ENCODE measurements around the gene FBXL7. TPM values are rescaled to one million over a fixed set of nuclear protein-coding genes. Genes with fewer than 3 reads are reported as not detected.

The FBXL7 gene
- total and polyA plus RNA-seq, 2 donors (not counting 3 experiments of a cell fraction or from before 2014, with no cell fraction given), result 23.5 to 32.2 TPM

DNA sequence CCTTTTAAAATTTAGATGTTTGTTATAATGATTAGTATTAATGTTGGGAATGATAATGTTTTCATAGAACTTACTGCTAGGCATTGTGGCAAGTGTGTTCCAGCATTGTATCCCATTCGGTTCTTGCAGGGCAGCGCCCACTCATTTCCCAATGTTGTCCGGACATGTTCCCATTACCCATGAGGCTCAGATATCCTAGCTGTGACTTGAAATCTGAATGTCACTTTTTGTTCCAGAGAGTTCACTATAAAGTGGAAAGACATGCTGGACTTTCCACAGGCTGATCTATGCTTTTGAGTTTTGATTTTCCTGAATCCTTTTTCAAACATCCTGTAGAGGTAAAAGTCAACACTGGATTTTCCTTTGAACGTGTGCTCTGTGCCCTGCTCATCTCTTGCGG is 350.6 kb downstream of the FBXL7 start:
- BruUV-seq (replicated peaks), result TSS peak; percentile 52

DNA sequence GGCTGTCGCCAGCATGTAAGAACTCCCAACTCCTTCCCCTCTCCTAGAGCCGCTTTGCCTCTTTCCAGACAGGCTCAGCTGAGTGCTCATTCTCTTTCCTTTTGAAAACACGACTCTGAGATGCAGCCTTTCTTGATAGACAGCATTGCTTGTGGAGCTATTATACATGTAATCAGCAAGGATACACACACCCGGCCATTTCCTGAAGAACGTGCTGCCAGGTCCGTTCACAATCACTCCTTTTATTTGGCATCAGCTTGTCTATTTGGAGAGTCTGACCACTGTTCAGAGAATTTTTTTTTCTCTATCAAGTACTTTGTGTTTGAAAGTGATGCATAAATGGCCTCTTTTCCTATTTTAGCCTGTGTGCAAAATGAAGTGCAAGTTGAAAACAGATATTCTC is 351.0 kb downstream of the FBXL7 start:
- H3K27me3 ChIP-seq (ENCODE audit: control insufficient read depth in 2 of 2, insufficient read depth in 2 of 2, low read length in 2 of 2), result no peaks in the 10 kb centered on the region
- dilution Hi-C loops (cut with MboI; ENCODE audit: extremely low pct_ligation_motif_present, low sequenced_read_pairs), result no loop called here
- H3K4me3 ChIP-seq (replicated peaks in 1 of 3; ENCODE audit: insufficient read depth in 1 of 3, low read depth in 1 of 3, low read length in 3 of 3), result peak overlapping the region in 1 of 3 experiments; percentile 49
- peak overlapping the region; percentile 79 for H3K4me2 ChIP-seq (ENCODE audit: insufficient read depth, low read length)
- peaks cover 37% of the 10 kb centered on the region for H3K4me1 ChIP-seq (ENCODE audit: control insufficient read depth, extremely low read depth, insufficient read depth, low read length)
- ChIA-PET CTCF (interaction anchor here (0.7 to 2.9 kb wide), 15 partner anchors 8 to 351 kb away, joined by 3 to 16 read pairs (median 3); partner anchors contain the start of gene FBXL7), POLR2A (no interaction called here)
- H3K27ac ChIP-seq (ENCODE audit: insufficient read depth, low read depth, low read length), result peak overlapping the region; percentile 80
- BruUV-seq (replicated peaks), result no TSS peak
- FAIRE-seq (peak; percentile 73), DNase-seq (ENCODE audit: low read depth, low spot score) (peak; percentile 97)
- H3K9me3 ChIP-seq (replicated peaks; ENCODE audit: control insufficient read depth, insufficient read depth, low read length), result no peaks in the 10 kb centered on the region
- no peaks in the 10 kb centered on the region for H4K20me1 ChIP-seq (replicated peaks; ENCODE audit: control insufficient read depth, extremely low read depth, insufficient read depth, low read length)
- H3K36me3 ChIP-seq (ENCODE audit: control insufficient read depth in 2 of 2, extremely low read depth in 1 of 2, insufficient read depth in 2 of 2, low read length in 2 of 2), result no peaks in the 10 kb centered on the region
- TF ChIP-seq EZH2 (IDR thresholded peaks at IDR 0.05; ENCODE audit: borderline replicate concordance, low read depth, low read length, severe bottlenecking), result no peak
- TF ChIP-seq MYC (IDR thresholded peaks at IDR 0.05; ENCODE audit: low read depth, low read length), result no peak
- TF ChIP-seq, protein P1, sequence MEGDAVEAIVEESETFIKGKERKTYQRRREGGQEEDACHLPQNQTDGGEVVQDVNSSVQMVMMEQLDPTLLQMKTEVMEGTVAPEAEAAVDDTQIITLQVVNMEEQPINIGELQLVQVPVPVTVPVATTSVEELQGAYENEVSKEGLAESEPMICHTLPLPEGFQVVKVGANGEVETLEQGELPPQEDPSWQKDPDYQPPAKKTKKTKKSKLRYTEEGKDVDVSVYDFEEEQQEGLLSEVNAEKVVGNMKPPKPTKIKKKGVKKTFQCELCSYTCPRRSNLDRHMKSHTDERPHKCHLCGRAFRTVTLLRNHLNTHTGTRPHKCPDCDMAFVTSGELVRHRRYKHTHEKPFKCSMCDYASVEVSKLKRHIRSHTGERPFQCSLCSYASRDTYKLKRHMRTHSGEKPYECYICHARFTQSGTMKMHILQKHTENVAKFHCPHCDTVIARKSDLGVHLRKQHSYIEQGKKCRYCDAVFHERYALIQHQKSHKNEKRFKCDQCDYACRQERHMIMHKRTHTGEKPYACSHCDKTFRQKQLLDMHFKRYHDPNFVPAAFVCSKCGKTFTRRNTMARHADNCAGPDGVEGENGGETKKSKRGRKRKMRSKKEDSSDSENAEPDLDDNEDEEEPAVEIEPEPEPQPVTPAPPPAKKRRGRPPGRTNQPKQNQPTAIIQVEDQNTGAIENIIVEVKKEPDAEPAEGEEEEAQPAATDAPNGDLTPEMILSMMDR (IDR thresholded peaks at IDR 0.05; ENCODE audit: extremely low read depth in 1 of 2, insufficient read depth in 1 of 2, low read depth in 1 of 2, low read length in 2 of 2), result no peak
- peak; percentile 37 for TF ChIP-seq POLR2A (IDR thresholded peaks at IDR 0.05; ENCODE audit: low read depth, low read length)
- TF ChIP-seq GATA2 (IDR thresholded peaks at IDR 0.05; ENCODE audit: insufficient read depth, insufficient read length, low read depth, low read length), result peak; percentile 74
- TF ChIP-seq POLR2AphosphoS5 (IDR thresholded peaks at IDR 0.05; ENCODE audit: insufficient read depth, low read depth, low read length), result peak; percentile 45
- TF ChIP-seq JUN (IDR thresholded peaks at IDR 0.05; ENCODE audit: borderline replicate concordance, insufficient read depth, insufficient read length, low read depth), result peak; percentile 31
- no peaks in the 10 kb centered on the region for H3K79me2 ChIP-seq (ENCODE audit: control insufficient read depth, insufficient read depth, low read length)
- peak overlapping the region; percentile 59 for H2AFZ ChIP-seq (ENCODE audit: low read depth, low read length)
- H3K9me1 ChIP-seq (replicated peaks; ENCODE audit: control insufficient read depth, extremely low read depth, insufficient read depth, low read length), result no peaks in the 10 kb centered on the region
- intact Hi-C loops (cut with micrococcal nuclease), result loop anchor here (1.0 kb wide), 3 partner anchors 16 to 142 kb away; no protein-coding TSS in a partner anchor
- peak overlapping the region; percentile 53 for H3K9ac ChIP-seq (replicated peaks; ENCODE audit: extremely low read depth, insufficient read depth, low read length)

More for the DNA sequence above, 350.6 kb downstream of the FBXL7 start:
- no peaks in the 10 kb centered on the region for H3K79me2 ChIP-seq (ENCODE audit: control insufficient read depth, insufficient read depth, low read length)
- no peaks in the 10 kb centered on the region for H3K27me3 ChIP-seq (ENCODE audit: control insufficient read depth in 2 of 2, insufficient read depth in 2 of 2, low read length in 2 of 2)
- peak overlapping the region; percentile 80 for H3K27ac ChIP-seq (ENCODE audit: insufficient read depth, low read depth, low read length)
- peak overlapping the region in 1 of 3 experiments; percentile 49 for H3K4me3 ChIP-seq (replicated peaks in 1 of 3; ENCODE audit: insufficient read depth in 1 of 3, low read depth in 1 of 3, low read length in 3 of 3)
- dilution Hi-C loops (cut with MboI; ENCODE audit: extremely low pct_ligation_motif_present, low sequenced_read_pairs), result no loop called here
- H3K4me1 ChIP-seq (ENCODE audit: control insufficient read depth, extremely low read depth, insufficient read depth, low read length), result peaks cover 37% of the 10 kb centered on the region
- TF ChIP-seq, protein P1 (IDR thresholded peaks at IDR 0.05; ENCODE audit: extremely low read depth in 1 of 2, insufficient read depth in 1 of 2, low read depth in 1 of 2, low read length in 2 of 2), result no peak
- ChIA-PET CTCF (interaction anchor here (0.7 to 2.9 kb wide), 16 partner anchors 8 to 745 kb away, joined by 3 to 16 read pairs (median 3); partner anchors contain the start of gene FBXL7), POLR2A (no interaction called here)
- intact Hi-C loops (cut with micrococcal nuclease), result no loop called here
- H3K9me1 ChIP-seq (replicated peaks; ENCODE audit: control insufficient read depth, extremely low read depth, insufficient read depth, low read length), result no peaks in the 10 kb centered on the region
- DNase-seq (ENCODE audit: low read depth, low spot score), result no peak
- no peaks in the 10 kb centered on the region for H4K20me1 ChIP-seq (replicated peaks; ENCODE audit: control insufficient read depth, extremely low read depth, insufficient read depth, low read length)
- no peaks in the 10 kb centered on the region for H3K36me3 ChIP-seq (ENCODE audit: control insufficient read depth in 2 of 2, extremely low read depth in 1 of 2, insufficient read depth in 2 of 2, low read length in 2 of 2)
- no peaks in the 10 kb centered on the region for H3K9me3 ChIP-seq (replicated peaks; ENCODE audit: control insufficient read depth, insufficient read depth, low read length)
- peak overlapping the region; percentile 53 for H3K9ac ChIP-seq (replicated peaks; ENCODE audit: extremely low read depth, insufficient read depth, low read length)
- peak overlapping the region; percentile 79 for H3K4me2 ChIP-seq (ENCODE audit: insufficient read depth, low read length)
- FAIRE-seq, result no peak
- peak overlapping the region; percentile 59 for H2AFZ ChIP-seq (ENCODE audit: low read depth, low read length)

Measured in endothelial cell of umbilical vein (primary cell).